Tibial nerve (tissue), 4 donors: ENCODE results near the gene SH3GL3. TPM values are rescaled to one million over a fixed set of nuclear protein-coding genes. Genes with fewer than 3 reads are reported as not detected.

Source experiments
- DNase-seq, 2 donors: peaks; one replicate each; pipeline ENCODE4 v3.0.0-alpha.2; 2019; ENCODE audit warnings: low spot score in 2 of 2
- H3K27ac ChIP-seq, 4 donors: fragments of 200-600 bp; sonication (generic) in 3 of 4; one replicate each; pipeline ENCODE4 v1.5.1; 2017 to 2019; ENCODE audit warnings: mild to moderate bottlenecking in 1 of 4
- H3K27me3 ChIP-seq, 2 donors: fragments of 200-600 bp; sonication (generic) in 1 of 2; one replicate each; pipeline versions ENCODE4 v1.5.1 to v1.6.0; 2017 to 2019
- H3K36me3 ChIP-seq, 3 donors: fragments of 200-600 bp; sonication (generic); one replicate each; pipeline ENCODE4 v1.5.1; 2018 to 2019
- H3K4me1 ChIP-seq, 4 donors: fragments of 200-600 bp; sonication (generic) in 3 of 4; one replicate each; pipeline ENCODE4 v1.5.1; 2017 to 2019
- H3K4me3 ChIP-seq, 4 donors: fragments of 200-600 bp; sonication (generic) in 3 of 4; one replicate each; pipeline ENCODE4 v1.5.1; 2017 to 2019; ENCODE audit warnings: mild to moderate bottlenecking in 1 of 4, moderate library complexity in 1 of 4
- H3K9me3 ChIP-seq, 4 donors: fragments of 200-600 bp; sonication (generic) in 3 of 4; one replicate each; pipeline ENCODE4 v1.5.1; 2017 to 2019
- EP300 ChIP-seq, 2 donors: sonication (generic); formaldehyde crosslinking; IDR thresholded peaks; one replicate each; pipeline ENCODE4 v1.6.1; 2017; ENCODE audit warnings: antibody characterized with exemption in 2 of 2, mild to moderate bottlenecking in 1 of 2
- POLR2A ChIP-seq, 2 donors: fragments of 450-650 bp; IDR thresholded peaks; one replicate each; pipeline ENCODE4 v1.6.1; 2017; ENCODE audit warnings: antibody characterized with exemption in 2 of 2, mild to moderate bottlenecking in 2 of 2, moderate library complexity in 2 of 2
- WGBS, 2 donors: methylation state at CpG; one replicate each; pipeline ENCODE4 v1.1.5; 2018; 5-methylcytosine and 5-hydroxymethylcytosine counted together
- total RNA-seq, 4 donors: library from RNA; depleted of rRNA; stranded (reverse); fragments of >200 nt; gene quantifications; one replicate each; pipeline ENCODE4 v1.1.0, GENCODE V29; 2016
- TF ChIP-seq, protein P1 (sequence below), 5 experiments: fragments of 200-600 bp in 3 of 5; fragments of 450-650 bp in 2 of 5; sonication (generic) in 3 of 5; IDR thresholded peaks; one replicate each; pipeline ENCODE4 v1.5.1; 2016 to 2019; ENCODE audit warnings: antibody characterized with exemption in 5 of 5, mild to moderate bottlenecking in 3 of 5, moderate library complexity in 2 of 5

SH3GL3 gene
- total RNA-seq, 4 donors from 2014 or later, result 1.5 to 3.7 (median 3.1) TPM; not detected in 1

DNA sequence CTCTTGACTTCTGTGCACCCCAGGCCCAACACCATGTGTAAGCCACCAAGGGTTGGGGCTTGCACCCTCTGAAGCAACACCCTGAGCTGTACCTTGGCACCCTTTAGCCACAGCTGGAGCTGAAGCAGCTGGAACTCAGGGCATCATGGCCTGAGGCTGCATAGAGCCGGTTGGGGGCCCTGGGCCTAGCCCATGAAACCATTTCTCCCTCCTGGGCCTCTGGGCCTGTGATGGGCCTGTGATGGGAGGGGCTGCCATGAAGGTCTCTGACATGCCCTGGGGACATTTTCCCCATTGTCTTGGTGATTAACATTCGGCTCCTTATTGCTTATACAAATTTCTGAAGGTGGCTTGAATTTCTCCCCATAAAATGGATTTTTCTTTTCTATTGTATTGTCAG, 184.4 kb downstream of the SH3GL3 start:
- no peaks in the 10 kb centered on the region for H3K27me3 ChIP-seq
- TF ChIP-seq EP300 (IDR thresholded peaks at IDR 0.05) (no peak), POLR2A (IDR thresholded peaks at IDR 0.05) (no peak)
- TF ChIP-seq, protein P1, sequence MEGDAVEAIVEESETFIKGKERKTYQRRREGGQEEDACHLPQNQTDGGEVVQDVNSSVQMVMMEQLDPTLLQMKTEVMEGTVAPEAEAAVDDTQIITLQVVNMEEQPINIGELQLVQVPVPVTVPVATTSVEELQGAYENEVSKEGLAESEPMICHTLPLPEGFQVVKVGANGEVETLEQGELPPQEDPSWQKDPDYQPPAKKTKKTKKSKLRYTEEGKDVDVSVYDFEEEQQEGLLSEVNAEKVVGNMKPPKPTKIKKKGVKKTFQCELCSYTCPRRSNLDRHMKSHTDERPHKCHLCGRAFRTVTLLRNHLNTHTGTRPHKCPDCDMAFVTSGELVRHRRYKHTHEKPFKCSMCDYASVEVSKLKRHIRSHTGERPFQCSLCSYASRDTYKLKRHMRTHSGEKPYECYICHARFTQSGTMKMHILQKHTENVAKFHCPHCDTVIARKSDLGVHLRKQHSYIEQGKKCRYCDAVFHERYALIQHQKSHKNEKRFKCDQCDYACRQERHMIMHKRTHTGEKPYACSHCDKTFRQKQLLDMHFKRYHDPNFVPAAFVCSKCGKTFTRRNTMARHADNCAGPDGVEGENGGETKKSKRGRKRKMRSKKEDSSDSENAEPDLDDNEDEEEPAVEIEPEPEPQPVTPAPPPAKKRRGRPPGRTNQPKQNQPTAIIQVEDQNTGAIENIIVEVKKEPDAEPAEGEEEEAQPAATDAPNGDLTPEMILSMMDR (IDR thresholded peaks at IDR 0.05), result no peak
- no peak for DNase-seq
- H3K36me3 ChIP-seq, result no peaks in the 10 kb centered on the region
- H3K4me1 ChIP-seq, result no peaks in the 10 kb centered on the region
- WGBS, 2 donors, result 80 to 90% methylated on average over 2 of the region's 2 CpGs
- H3K27ac ChIP-seq, result no peak overlapping the region
- no peak overlapping the region for H3K4me3 ChIP-seq
- peaks cover 0 to 6% (median 0%) of the 10 kb centered on the region in 4 donors for H3K9me3 ChIP-seq

DNA sequence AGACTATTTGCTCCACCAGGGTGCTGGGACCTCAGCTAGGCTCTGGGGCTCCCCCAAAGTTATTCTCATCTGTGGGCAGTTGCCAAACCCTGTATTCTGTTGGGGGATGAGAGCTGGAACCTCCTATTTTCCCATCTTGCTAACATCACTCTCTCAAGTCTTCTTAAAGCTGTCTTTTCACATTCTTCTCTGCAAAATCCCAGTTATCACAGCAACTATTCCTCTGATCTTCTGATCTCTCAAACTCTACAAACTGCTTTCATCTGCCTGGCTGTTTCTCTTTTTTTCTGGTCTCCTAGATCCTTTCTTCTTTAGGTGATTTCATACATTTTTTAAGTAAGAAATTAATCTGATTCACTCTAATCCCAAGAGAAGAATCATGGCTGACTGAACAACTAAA, 196.1 kb downstream of the SH3GL3 start:
- TF ChIP-seq, protein P1 (IDR thresholded peaks at IDR 0.05), result no peak
- TF ChIP-seq POLR2A (IDR thresholded peaks at IDR 0.05), result no peak
- TF ChIP-seq EP300 (IDR thresholded peaks at IDR 0.05), result no peak
- H3K9me3 ChIP-seq, result peaks cover 0 to 29% (median 5%) of the 10 kb centered on the region in 4 donors
- H3K36me3 ChIP-seq, result no peaks in the 10 kb centered on the region
- no peak overlapping the region for H3K27ac ChIP-seq
- no peak overlapping the region for H3K4me3 ChIP-seq
- no peak for DNase-seq
- no peaks in the 10 kb centered on the region for H3K27me3 ChIP-seq
- no peaks in the 10 kb centered on the region for H3K4me1 ChIP-seq

DNA sequence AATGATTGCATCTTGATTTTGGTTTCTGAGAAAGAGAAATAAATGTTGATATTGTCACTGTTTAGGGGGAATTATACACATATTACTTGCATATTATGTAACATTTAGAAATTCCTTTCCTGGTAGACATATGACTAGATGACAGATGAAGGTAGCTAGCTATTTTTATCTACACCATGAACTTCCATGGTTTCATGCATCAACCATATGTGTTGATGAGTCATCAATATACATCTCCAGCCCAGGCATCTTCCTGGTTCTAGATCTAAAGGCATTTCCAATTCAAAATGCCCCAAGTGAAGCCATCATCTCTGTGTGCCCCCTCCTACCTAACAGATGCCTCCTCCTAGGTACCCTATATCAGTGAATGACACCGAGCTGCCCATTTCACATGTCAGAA, 197.3 kb downstream of the SH3GL3 start:
- TF ChIP-seq EP300 (IDR thresholded peaks at IDR 0.05), result no peak
- H3K36me3 ChIP-seq, result no peaks in the 10 kb centered on the region
- H3K4me3 ChIP-seq, result no peak overlapping the region
- 100% methylated on average over 1 of the region's 1 CpG for WGBS, 2 donors
- no peak overlapping the region for H3K27ac ChIP-seq
- no peaks in the 10 kb centered on the region for H3K27me3 ChIP-seq
- no peaks in the 10 kb centered on the region for H3K4me1 ChIP-seq
- no peak for DNase-seq
- H3K9me3 ChIP-seq, result peaks cover 0 to 27% (median 5%) of the 10 kb centered on the region in 4 donors

DNA sequence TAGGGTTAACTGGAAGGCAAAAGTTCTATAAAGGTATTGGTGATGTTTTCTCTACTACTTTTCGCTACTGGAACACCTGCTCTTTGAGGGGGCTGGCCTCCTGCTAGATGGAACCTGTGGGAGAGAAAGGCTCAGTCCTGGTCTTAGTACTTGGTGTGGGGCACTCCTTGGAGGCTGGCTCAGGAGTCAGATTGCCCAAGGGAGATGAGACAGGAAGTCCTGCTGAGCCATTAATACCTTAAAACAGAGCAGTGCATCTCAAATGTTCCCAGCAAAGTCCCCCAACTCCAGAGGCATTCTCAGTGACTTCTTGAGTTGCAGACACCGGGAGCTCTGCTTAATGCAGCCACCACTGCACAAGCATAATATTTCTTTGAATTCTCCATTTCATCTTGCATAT, 203.7 kb downstream of the SH3GL3 start:
- H3K9me3 ChIP-seq, result peaks cover 0 to 9% (median 0%) of the 10 kb centered on the region in 4 donors
- H3K4me1 ChIP-seq, result peaks cover 0 to 29% (median 3%) of the 10 kb centered on the region in 4 donors

DNA sequence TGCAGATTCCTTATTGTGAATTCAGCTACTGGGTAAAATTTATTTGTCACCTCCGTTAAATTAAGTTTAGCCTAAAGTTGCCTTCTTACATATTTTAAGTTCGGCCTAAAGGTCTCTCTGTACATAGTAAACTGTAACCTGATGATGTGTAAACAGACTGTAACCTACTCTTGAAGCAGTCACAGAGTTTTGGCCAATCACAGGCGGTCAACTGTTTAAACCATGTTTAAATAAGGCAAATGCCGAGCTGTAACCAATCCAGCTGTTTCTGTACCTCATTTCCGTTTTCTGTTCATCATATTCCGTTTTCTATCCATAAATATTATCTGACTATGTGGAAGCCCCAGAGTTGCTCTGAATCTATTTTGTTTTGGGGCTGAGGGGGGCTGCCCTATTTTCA, 204.4 kb downstream of the SH3GL3 start:
- H3K4me1 ChIP-seq, result peaks cover 0 to 31% (median 3%) of the 10 kb centered on the region in 4 donors
- H3K27me3 ChIP-seq, result peaks cover 0 to 17% of the 10 kb centered on the region in 2 donors
- peaks cover 0 to 9% (median 0%) of the 10 kb centered on the region in 4 donors for H3K9me3 ChIP-seq
- TF ChIP-seq POLR2A (IDR thresholded peaks at IDR 0.05) (no peak), EP300 (IDR thresholded peaks at IDR 0.05) (no peak)
- TF ChIP-seq, protein P1 (IDR thresholded peaks at IDR 0.05), result no peak
- DNase-seq, result no peak
- H3K27ac ChIP-seq, result no peak overlapping the region
- WGBS, 2 donors, result 83 to 89% methylated on average over 6 of the region's 6 CpGs
- no peak overlapping the region for H3K4me3 ChIP-seq
- no peaks in the 10 kb centered on the region for H3K36me3 ChIP-seq

More for the DNA sequence above, 203.7 kb downstream of the SH3GL3 start:
- TF ChIP-seq, protein P1 (IDR thresholded peaks at IDR 0.05), result no peak
- TF ChIP-seq EP300 (IDR thresholded peaks at IDR 0.05), result no peak
- TF ChIP-seq POLR2A (IDR thresholded peaks at IDR 0.05), result no peak
- 89 to 98% methylated on average over 2 of the region's 2 CpGs for WGBS, 2 donors
- H3K4me3 ChIP-seq, result no peak overlapping the region
- no peak overlapping the region for H3K27ac ChIP-seq
- H3K36me3 ChIP-seq, result no peaks in the 10 kb centered on the region
- peaks cover 0 to 17% of the 10 kb centered on the region in 2 donors for H3K27me3 ChIP-seq
- no peak for DNase-seq
